ENCODE measurements around the gene CLN3. TPM values are rescaled to one million over a fixed set of nuclear protein-coding genes. Genes with fewer than 3 reads are reported as not detected.

The CLN3 gene
- total and polyA plus RNA-seq, 10 donors = 21.1 to 44.1 (median 36.3) TPM

DNA sequence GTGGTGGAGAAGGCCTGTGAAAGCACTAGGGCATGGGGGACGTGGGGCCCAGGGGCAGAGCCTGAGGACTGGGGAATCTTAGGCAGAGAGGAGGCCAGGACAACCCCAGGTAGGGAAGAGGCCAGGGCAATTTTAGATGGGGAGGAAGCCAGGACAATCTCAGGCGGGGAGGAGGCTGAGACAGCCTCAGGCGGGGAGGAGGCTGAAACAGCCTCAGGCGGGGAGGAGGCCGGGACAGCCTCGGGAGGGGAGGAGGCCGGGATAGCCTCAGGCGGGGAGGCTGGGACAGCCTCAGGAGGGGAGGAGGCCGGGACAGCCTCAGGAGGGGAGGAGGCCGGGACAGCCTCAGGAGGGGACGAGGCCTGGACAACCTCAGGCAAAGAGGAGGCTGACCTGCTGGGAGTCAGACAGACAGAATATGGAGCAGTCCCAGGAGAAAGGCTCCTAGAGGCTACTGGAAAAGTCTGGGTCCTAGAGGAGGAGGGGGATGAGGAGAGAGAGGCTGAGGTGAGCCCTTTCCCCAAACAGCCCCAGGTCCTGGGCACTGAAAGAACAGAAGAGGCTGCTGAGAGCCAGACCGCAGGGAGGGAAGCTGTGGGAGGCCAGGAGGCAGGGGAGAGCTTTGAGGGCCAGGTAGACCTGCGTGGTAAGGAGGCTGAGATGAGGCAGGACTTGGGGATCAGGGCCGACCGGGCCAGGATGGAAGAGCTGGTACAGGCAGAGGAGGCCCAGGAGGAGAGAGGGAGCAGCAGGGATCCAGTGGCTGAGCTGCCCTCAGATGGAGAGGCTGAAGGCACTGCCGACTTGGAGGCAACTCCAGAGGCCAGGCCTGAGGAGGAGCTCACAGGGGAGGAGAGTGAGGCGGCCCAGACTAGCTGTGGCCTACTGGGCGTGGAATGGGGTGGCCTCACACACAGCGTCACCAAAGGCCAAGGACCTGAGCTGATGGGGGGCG is 4.2 kb upstream of the CLN3 start:
- peak overlapping the region in 6 of 8 donors; percentile 25 to 98 (median 42) for H3K4me3 ChIP-seq
- no peaks in the 10 kb centered on the region for H3K27me3 ChIP-seq (replicated peaks in 1 of 7)
- H3K27ac ChIP-seq = peak overlapping the region; percentile 42 to 98 (median 94)
- intact Hi-C loops (cut with DNase I; ENCODE audit: low total_unique reads) = loop anchor here (10.0 kb wide), 1 partner anchor 59 kb away; the partner anchor contains the start of gene SGF29
- TF ChIP-seq, protein P1, sequence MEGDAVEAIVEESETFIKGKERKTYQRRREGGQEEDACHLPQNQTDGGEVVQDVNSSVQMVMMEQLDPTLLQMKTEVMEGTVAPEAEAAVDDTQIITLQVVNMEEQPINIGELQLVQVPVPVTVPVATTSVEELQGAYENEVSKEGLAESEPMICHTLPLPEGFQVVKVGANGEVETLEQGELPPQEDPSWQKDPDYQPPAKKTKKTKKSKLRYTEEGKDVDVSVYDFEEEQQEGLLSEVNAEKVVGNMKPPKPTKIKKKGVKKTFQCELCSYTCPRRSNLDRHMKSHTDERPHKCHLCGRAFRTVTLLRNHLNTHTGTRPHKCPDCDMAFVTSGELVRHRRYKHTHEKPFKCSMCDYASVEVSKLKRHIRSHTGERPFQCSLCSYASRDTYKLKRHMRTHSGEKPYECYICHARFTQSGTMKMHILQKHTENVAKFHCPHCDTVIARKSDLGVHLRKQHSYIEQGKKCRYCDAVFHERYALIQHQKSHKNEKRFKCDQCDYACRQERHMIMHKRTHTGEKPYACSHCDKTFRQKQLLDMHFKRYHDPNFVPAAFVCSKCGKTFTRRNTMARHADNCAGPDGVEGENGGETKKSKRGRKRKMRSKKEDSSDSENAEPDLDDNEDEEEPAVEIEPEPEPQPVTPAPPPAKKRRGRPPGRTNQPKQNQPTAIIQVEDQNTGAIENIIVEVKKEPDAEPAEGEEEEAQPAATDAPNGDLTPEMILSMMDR (IDR thresholded peaks at IDR 0.05 in 8 of 11, conservative IDR thresholded peaks at IDR 0.05 in 3 of 11) = no peak
- TF ChIP-seq POLR2A (IDR thresholded peaks at IDR 0.05) (no peak), POLR2AphosphoS5 (IDR thresholded peaks at IDR 0.05) (no peak)
- DNase-seq = peak; percentile 78
- H3K4me1 ChIP-seq = peaks cover 16 to 89% (median 46%) of the 10 kb centered on the region in 6 donors
- H3K9me3 ChIP-seq = no peaks in the 10 kb centered on the region
- peaks cover 0 to 46% (median 8%) of the 10 kb centered on the region in 6 donors for H3K36me3 ChIP-seq
- 83 to 94% (median 91%) methylated on average over 18 to 20 of the region's 20 CpGs for WGBS, 5 donors

DNA sequence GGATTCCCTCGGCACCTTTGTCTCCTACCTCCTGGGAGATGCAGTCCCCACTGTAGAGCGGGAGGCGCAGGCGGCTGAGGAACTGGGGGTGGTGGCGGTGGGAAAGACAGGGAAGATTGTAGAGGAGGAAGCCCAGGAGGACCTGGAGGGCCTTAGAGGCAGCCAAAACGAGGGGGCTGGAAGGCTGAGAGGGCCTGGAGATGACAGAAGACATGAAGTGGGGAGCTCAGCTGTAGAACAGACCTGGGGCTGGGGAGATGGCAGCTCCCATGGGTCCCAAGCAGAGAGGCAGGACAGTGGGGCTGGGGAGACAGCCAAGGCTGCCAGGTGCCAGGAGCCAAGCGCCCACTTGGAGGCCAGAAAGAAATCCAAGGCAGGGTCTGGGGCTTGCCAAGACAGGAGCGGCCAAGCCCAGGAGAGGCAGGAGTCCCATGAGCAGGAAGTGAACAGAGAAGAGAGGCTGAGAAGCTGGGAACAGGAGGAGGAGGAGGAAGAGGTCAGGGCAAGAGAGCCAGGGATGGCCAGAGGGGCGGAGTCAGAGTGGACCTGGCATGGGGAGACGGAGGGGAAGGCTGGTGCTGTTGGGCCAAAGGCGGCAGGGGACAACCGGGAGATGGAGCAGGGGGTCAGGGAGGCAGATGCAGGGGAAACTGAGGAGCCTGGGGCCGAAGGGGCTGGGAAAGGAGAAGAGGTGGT is 3.4 kb upstream of the CLN3 start:
- peak; percentile 85 for DNase-seq
- H3K27ac ChIP-seq = peak overlapping the region; percentile 93 to 99 (median 96)
- no peaks in the 10 kb centered on the region for H3K9me3 ChIP-seq
- intact Hi-C loops (cut with DNase I; ENCODE audit: low total_unique reads) = loop anchor here (10.0 kb wide), 1 partner anchor 60 kb away; the partner anchor contains the start of gene SGF29
- peaks cover 0 to 40% (median 8%) of the 10 kb centered on the region in 6 donors for H3K36me3 ChIP-seq
- no peaks in the 10 kb centered on the region for H3K27me3 ChIP-seq (replicated peaks in 1 of 7)
- H3K4me1 ChIP-seq = peaks cover 20 to 91% (median 54%) of the 10 kb centered on the region in 6 donors
- TF ChIP-seq POLR2AphosphoS5 (IDR thresholded peaks at IDR 0.05) (no peak), POLR2A (IDR thresholded peaks at IDR 0.05) (no peak)
- peak overlapping the region in 7 of 8 donors; percentile 19 to 98 (median 39) for H3K4me3 ChIP-seq
- 74 to 82% (median 75%) methylated on average over 13 of the region's 13 CpGs for WGBS, 5 donors

DNA sequence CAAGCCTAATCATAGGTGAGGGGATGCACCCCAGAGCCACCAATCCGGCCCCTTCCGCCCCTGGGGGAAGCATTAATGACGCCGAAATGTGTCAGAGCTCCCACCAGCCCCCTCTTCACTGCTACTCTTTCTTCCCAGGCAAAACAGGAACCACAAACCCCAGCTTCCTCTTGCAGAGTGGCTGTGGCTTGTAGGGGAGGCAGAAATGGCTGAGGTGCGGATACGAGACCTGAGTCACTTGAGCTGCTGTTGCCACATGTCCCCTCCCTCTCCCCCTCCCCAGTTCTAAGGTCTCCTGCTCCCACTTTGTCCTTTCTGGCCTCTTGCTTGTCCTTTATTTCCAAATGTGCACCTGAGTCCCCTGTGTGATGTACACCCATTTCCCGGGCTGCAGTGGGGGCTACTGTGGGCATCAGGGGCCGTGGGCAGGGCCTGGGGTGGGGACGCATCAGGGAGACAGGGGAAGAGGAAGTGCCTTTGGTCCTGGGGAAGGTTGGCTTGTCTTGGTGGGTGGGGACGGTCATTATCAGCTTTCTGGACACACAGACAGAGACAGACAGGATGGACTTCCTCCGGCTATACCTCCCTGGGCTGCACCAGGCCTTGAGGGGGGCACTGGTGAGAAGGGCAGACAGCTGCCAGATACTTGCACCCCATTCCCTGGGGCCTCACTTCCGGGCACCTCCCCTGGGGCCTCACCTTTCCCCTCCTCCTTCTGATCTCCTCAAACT is 2.4 kb upstream of the CLN3 start, which contains the start of gene APOBR:
Gene APOBR, plus strand, starts transcription at position 523 of the 731 bp plus-strand sequence. Its CDS starts 39 bp downstream, at position 562.
- H3K36me3 ChIP-seq = peaks cover 0 to 40% (median 12%) of the 10 kb centered on the region in 6 donors
- TF ChIP-seq POLR2AphosphoS5 (IDR thresholded peaks at IDR 0.05) (peak; percentile 55 to 95 (median 79)), POLR2A (IDR thresholded peaks at IDR 0.05) (no peak)
- TF ChIP-seq, protein P1 (IDR thresholded peaks at IDR 0.05 in 8 of 11, conservative IDR thresholded peaks at IDR 0.05 in 3 of 11) = peak in 2 of 11 experiments; percentile 7 to 31
- peak within 1 kb of the TSS in 7 of 8 donors; percentile 19 to 98 (median 39) for H3K4me3 ChIP-seq
- DNase-seq = peak; percentile 94
- H3K27ac ChIP-seq = peak within 1 kb of the TSS; percentile 93 to 99 (median 96)
- H3K4me1 ChIP-seq = peaks cover 20 to 91% (median 63%) of the 10 kb centered on the region in 6 donors
- no peaks in the 10 kb centered on the region for H3K27me3 ChIP-seq (replicated peaks in 1 of 7)
- no peaks in the 10 kb centered on the region for H3K9me3 ChIP-seq
- 9 to 37% (median 17%) methylated on average over 11 to 12 of the region's 12 CpGs for WGBS, 5 donors
- intact Hi-C loops (cut with DNase I; ENCODE audit: low total_unique reads) = loop anchor here (10.0 kb wide), 1 partner anchor 61 kb away; the partner anchor contains the start of gene SGF29
